ENCODE measurements around the gene DLST. TPM values are rescaled to one million over a fixed set of nuclear protein-coding genes. Genes with fewer than 3 reads are reported as not detected.

DLST gene
- total RNA-seq, 1 experiment from 2014 or later = 112 TPM

DNA sequence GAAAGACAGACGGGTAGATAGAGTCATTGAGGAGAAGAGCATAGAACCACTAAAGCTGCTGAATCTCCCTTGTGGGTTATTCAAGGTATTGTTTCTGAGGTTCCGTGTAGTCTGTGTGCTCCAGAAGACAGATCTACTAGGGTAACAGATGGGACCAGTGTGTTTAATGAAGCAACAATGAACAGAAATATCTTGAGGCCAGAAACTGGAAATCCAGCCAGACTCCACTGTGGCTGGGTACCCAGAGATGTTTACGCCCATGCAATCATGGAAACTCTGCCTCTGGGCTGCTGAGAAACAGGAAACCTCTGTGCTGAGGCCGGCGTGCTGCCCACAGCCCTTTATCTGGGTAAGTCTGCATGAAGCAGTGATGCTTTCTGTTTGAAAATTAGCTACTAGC is 14.0 kb upstream of the DLST start (continued):
- TF ChIP-seq, protein P1, sequence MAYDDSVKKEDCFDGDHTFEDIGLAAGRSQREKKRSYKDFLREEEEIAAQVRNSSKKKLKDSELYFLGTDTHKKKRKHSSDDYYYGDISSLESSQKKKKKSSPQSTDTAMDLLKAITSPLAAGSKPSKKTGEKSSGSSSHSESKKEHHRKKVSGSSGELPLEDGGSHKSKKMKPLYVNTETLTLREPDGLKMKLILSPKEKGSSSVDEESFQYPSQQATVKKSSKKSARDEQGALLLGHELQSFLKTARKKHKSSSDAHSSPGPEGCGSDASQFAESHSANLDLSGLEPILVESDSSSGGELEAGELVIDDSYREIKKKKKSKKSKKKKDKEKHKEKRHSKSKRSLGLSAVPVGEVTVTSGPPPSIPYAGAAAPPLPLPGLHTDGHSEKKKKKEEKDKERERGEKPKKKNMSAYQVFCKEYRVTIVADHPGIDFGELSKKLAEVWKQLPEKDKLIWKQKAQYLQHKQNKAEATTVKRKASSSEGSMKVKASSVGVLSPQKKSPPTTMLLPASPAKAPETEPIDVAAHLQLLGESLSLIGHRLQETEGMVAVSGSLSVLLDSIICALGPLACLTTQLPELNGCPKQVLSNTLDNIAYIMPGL (CRISPR knock-in tag; IDR thresholded peaks at IDR 0.05) = no peak
- TF ChIP-seq ELF4 (CRISPR knock-in tag; IDR thresholded peaks at IDR 0.05; ENCODE audit: low read depth) = no peak
- TF ChIP-seq, protein P2, sequence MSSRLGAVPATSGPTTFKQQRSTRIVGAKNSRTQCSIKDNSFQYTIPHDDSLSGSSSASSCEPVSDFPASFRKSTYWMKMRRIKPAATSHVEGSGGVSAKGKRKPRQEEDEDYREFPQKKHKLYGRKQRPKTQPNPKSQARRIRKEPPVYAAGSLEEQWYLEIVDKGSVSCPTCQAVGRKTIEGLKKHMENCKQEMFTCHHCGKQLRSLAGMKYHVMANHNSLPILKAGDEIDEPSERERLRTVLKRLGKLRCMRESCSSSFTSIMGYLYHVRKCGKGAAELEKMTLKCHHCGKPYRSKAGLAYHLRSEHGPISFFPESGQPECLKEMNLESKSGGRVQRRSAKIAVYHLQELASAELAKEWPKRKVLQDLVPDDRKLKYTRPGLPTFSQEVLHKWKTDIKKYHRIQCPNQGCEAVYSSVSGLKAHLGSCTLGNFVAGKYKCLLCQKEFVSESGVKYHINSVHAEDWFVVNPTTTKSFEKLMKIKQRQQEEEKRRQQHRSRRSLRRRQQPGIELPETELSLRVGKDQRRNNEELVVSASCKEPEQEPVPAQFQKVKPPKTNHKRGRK (CRISPR knock-in tag; IDR thresholded peaks at IDR 0.05; ENCODE audit: borderline replicate concordance) = no peak
- TF ChIP-seq, protein P3, sequence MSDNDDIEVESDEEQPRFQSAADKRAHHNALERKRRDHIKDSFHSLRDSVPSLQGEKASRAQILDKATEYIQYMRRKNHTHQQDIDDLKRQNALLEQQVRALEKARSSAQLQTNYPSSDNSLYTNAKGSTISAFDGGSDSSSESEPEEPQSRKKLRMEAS (CRISPR knock-in tag; IDR thresholded peaks at IDR 0.05) = no peak
- TF ChIP-seq, protein P4, sequence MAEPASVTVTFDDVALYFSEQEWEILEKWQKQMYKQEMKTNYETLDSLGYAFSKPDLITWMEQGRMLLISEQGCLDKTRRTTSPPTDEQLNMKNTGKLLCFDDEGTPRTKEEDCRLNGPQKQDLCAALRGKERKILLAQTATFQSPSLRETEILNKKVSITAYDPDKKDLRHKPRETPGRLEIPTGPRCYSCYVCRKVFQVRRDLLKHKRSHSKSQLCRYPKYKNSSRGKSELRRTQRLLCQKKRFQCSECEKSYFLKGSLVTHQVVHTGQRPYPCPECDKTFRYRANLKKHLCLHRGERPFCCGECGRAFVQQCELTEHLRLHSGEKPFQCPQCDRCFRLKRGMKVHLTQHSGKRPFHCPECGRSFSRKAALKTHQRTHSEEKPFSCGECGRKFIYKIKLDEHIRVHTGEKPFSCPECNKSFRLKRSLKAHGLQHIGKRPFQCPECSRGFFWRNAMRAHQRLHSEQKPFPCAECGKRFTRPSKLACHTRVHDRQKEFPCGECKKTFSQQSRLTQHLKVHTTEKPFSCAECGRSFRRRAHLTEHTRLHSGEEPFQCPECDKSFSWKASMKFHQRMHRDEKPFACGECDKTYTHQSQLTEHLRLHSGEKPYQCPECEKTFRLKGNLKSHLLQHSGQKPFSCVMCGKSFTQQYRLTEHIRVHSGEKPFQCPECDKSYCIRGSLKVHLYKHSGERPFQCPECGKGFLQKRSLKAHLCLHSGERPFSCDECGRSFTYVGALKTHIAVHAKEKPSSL (CRISPR knock-in tag; conservative IDR thresholded peaks at IDR 0.05) = no peak

DNA sequence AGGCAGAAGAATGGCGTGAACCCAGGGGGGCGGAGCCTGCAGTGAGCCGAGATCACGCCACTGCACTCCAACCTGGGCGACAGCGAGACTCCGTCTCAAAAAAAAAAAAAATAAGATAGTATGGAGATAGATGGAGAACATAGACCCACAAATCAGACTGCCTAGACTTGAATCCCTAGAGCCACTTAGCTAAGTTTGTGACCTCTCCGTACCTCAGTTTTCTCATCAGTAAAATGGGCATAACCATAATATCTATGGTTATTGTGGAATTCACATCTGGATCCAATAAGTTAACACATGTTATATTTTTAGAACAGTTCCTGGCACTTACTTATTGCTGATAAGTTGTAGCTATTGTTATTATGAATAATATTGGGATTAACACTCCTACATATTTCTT is 13.0 kb upstream of the DLST start:
- POLR2A ChIA-PET = no interaction called here
- H3K4me3 Mint-ChIP-seq = no peak overlapping the region
- no peaks in the 10 kb centered on the region for H3K4me1 Mint-ChIP-seq
- ATAC-seq (no peak), DNase-seq (ENCODE audit: low spot score) (no peak)
- CTCF ChIA-PET = interaction anchor here (0.9 to 1.6 kb wide), 4 partner anchors 9 to 220 kb away, joined by 3 to 6 read pairs (median 4); no protein-coding TSS in a partner anchor
- H3K27me3 Mint-ChIP-seq (ENCODE audit: low read depth) = no peaks in the 10 kb centered on the region; the same call in none of the 2 replicates
- TF ChIP-seq ELF4 (CRISPR knock-in tag; IDR thresholded peaks at IDR 0.05; ENCODE audit: low read depth) = no peak
- TF ChIP-seq, protein P5, sequence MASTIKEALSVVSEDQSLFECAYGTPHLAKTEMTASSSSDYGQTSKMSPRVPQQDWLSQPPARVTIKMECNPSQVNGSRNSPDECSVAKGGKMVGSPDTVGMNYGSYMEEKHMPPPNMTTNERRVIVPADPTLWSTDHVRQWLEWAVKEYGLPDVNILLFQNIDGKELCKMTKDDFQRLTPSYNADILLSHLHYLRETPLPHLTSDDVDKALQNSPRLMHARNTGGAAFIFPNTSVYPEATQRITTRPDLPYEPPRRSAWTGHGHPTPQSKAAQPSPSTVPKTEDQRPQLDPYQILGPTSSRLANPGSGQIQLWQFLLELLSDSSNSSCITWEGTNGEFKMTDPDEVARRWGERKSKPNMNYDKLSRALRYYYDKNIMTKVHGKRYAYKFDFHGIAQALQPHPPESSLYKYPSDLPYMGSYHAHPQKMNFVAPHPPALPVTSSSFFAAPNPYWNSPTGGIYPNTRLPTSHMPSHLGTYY (CRISPR knock-in tag; IDR thresholded peaks at IDR 0.05) = no peak
- no peak overlapping the region for H3K27ac Mint-ChIP-seq
- no peaks in the 10 kb centered on the region for H3K36me3 Mint-ChIP-seq
- peaks cover 3% of the 10 kb centered on the region; the same call in 1 of the 2 replicates for H3K9me3 Mint-ChIP-seq

DNA sequence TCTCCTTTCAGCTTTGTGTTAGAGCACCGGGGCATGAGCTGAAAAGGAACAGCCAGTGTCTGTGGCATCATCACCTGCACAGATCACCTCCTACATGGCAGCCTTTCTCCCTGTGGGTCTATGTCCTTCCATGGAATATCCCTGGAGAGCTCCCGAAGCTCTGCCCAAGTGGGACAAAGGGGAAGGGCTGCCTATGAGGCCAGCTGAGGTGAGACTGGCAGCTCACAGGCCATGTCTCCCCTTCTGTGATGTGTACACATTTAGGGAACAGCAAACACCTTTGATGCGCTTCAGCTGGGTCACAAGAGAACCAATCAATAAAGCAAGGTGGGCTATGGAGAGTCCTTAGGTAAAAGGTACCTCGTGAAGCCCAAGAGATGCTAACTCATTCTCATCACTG is 9.9 kb upstream of the DLST start:
- H3K27me3 Mint-ChIP-seq (ENCODE audit: low read depth) = no peaks in the 10 kb centered on the region
- H3K9me3 Mint-ChIP-seq = peaks cover 3% of the 10 kb centered on the region; the same call in 1 of the 2 replicates
- DNase-seq (ENCODE audit: low spot score) (no peak), ATAC-seq (no peak)
- ChIA-PET POLR2A (no interaction called here), CTCF (interaction anchor here (0.9 to 4.8 kb wide), 4 partner anchors 11 to 35 kb away, joined by 4 to 50 read pairs (median 4); no protein-coding TSS in a partner anchor)
- H3K36me3 Mint-ChIP-seq = no peaks in the 10 kb centered on the region
- H3K27ac Mint-ChIP-seq = no peak overlapping the region
- H3K4me3 Mint-ChIP-seq = no peak overlapping the region
- peaks cover 10% of the 10 kb centered on the region for H3K4me1 Mint-ChIP-seq
- TF ChIP-seq, protein P6, sequence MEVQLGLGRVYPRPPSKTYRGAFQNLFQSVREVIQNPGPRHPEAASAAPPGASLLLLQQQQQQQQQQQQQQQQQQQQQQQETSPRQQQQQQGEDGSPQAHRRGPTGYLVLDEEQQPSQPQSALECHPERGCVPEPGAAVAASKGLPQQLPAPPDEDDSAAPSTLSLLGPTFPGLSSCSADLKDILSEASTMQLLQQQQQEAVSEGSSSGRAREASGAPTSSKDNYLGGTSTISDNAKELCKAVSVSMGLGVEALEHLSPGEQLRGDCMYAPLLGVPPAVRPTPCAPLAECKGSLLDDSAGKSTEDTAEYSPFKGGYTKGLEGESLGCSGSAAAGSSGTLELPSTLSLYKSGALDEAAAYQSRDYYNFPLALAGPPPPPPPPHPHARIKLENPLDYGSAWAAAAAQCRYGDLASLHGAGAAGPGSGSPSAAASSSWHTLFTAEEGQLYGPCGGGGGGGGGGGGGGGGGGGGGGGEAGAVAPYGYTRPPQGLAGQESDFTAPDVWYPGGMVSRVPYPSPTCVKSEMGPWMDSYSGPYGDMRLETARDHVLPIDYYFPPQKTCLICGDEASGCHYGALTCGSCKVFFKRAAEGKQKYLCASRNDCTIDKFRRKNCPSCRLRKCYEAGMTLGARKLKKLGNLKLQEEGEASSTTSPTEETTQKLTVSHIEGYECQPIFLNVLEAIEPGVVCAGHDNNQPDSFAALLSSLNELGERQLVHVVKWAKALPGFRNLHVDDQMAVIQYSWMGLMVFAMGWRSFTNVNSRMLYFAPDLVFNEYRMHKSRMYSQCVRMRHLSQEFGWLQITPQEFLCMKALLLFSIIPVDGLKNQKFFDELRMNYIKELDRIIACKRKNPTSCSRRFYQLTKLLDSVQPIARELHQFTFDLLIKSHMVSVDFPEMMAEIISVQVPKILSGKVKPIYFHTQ (CRISPR knock-in tag; IDR thresholded peaks at IDR 0.05) = no peak
- TF ChIP-seq MXD4 (CRISPR knock-in tag; IDR thresholded peaks at IDR 0.05; ENCODE audit: borderline replicate concordance) (no peak), CREB1 (CRISPR knock-in tag; IDR thresholded peaks at IDR 0.05) (no peak), SMAD3 (CRISPR knock-in tag; IDR thresholded peaks at IDR 0.05; ENCODE audit: borderline replicate concordance) (no peak), ZNF423 (CRISPR knock-in tag; IDR thresholded peaks at IDR 0.05) (no peak), NR2C2 (CRISPR knock-in tag; IDR thresholded peaks at IDR 0.05) (no peak)
- TF ChIP-seq, protein P7, sequence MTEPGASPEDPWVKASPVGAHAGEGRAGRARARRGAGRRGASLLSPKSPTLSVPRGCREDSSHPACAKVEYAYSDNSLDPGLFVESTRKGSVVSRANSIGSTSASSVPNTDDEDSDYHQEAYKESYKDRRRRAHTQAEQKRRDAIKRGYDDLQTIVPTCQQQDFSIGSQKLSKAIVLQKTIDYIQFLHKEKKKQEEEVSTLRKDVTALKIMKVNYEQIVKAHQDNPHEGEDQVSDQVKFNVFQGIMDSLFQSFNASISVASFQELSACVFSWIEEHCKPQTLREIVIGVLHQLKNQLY (CRISPR knock-in tag; IDR thresholded peaks at IDR 0.05) = no peak
- TF ChIP-seq, protein P5 (CRISPR knock-in tag; IDR thresholded peaks at IDR 0.05) = no peak
- TF ChIP-seq, protein P8, sequence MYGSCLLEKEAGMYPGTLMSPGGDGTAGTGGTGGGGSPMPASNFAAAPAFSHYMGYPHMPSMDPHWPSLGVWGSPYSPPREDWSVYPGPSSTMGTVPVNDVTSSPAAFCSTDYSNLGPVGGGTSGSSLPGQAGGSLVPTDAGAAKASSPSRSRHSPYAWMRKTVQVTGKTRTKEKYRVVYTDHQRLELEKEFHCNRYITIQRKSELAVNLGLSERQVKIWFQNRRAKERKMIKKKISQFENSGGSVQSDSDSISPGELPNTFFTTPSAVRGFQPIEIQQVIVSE (CRISPR knock-in tag; IDR thresholded peaks at IDR 0.05; ENCODE audit: borderline replicate concordance) = no peak
- TF ChIP-seq, protein P9, sequence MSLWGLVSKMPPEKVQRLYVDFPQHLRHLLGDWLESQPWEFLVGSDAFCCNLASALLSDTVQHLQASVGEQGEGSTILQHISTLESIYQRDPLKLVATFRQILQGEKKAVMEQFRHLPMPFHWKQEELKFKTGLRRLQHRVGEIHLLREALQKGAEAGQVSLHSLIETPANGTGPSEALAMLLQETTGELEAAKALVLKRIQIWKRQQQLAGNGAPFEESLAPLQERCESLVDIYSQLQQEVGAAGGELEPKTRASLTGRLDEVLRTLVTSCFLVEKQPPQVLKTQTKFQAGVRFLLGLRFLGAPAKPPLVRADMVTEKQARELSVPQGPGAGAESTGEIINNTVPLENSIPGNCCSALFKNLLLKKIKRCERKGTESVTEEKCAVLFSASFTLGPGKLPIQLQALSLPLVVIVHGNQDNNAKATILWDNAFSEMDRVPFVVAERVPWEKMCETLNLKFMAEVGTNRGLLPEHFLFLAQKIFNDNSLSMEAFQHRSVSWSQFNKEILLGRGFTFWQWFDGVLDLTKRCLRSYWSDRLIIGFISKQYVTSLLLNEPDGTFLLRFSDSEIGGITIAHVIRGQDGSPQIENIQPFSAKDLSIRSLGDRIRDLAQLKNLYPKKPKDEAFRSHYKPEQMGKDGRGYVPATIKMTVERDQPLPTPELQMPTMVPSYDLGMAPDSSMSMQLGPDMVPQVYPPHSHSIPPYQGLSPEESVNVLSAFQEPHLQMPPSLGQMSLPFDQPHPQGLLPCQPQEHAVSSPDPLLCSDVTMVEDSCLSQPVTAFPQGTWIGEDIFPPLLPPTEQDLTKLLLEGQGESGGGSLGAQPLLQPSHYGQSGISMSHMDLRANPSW (CRISPR knock-in tag; conservative IDR thresholded peaks at IDR 0.05; ENCODE audit: low read depth) = no peak
